ENCODE measurements around the gene GLRA1. TPM values are rescaled to one million over a fixed set of nuclear protein-coding genes. Genes with fewer than 3 reads are reported as not detected.

GLRA1 gene
- total and polyA plus RNA-seq, 2 donors from 2014 or later, result not detected

DNA sequence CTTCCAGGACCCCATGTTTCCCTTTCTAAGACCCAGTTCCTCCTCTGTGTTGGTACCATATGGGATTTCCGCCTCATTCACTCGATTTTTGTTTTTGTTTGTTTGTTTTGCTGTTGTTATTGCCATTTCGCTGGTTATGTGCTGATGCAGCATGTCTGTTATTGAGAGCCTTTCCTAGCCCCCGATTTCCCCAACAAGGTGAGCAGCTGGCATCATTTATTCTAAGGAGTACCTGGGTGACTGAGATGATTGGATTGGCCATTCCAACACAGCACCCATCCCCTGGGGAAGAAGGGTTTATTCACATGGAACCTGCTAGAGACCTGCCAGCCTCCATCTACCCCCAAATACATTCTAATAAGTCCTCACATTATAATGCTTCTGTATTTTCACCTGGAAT, 2.7 kb downstream of the GLRA1 start:
- intact Hi-C loops (cut with DNase I), result no loop called here
- Histone ChIP-seq H3K9me3 (ENCODE audit: control insufficient read depth in 2 of 3, insufficient read depth in 1 of 3, low read length in 3 of 3) (no peaks in the 10 kb centered on the region), H3K36me3 (ENCODE audit: control insufficient read depth in 2 of 3, insufficient read depth in 3 of 3, low read length in 3 of 3) (no peaks in the 10 kb centered on the region), H3K9ac (ENCODE audit: low read length in 3 of 3) (no peak overlapping the region), H3K27me3 (ENCODE audit: control insufficient read depth, insufficient read depth, low read length) (no peaks in the 10 kb centered on the region), H3K4me3 (ENCODE audit: low read length in 3 of 3) (no peak overlapping the region), H3K4me1 (ENCODE audit: control insufficient read depth in 2 of 3, insufficient read depth in 2 of 3, low read depth in 1 of 3, low read length in 3 of 3) (no peaks in the 10 kb centered on the region), H3K27ac (ENCODE audit: low read depth in 2 of 2, low read length in 2 of 2) (no peak overlapping the region)
- FAIRE-seq, result no peak
- TF ChIP-seq, protein P1, sequence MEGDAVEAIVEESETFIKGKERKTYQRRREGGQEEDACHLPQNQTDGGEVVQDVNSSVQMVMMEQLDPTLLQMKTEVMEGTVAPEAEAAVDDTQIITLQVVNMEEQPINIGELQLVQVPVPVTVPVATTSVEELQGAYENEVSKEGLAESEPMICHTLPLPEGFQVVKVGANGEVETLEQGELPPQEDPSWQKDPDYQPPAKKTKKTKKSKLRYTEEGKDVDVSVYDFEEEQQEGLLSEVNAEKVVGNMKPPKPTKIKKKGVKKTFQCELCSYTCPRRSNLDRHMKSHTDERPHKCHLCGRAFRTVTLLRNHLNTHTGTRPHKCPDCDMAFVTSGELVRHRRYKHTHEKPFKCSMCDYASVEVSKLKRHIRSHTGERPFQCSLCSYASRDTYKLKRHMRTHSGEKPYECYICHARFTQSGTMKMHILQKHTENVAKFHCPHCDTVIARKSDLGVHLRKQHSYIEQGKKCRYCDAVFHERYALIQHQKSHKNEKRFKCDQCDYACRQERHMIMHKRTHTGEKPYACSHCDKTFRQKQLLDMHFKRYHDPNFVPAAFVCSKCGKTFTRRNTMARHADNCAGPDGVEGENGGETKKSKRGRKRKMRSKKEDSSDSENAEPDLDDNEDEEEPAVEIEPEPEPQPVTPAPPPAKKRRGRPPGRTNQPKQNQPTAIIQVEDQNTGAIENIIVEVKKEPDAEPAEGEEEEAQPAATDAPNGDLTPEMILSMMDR (IDR thresholded peaks at IDR 0.05; ENCODE audit: borderline replicate concordance, extremely low read depth, insufficient read depth), result no peak
- no peak for DNase-seq

DNA sequence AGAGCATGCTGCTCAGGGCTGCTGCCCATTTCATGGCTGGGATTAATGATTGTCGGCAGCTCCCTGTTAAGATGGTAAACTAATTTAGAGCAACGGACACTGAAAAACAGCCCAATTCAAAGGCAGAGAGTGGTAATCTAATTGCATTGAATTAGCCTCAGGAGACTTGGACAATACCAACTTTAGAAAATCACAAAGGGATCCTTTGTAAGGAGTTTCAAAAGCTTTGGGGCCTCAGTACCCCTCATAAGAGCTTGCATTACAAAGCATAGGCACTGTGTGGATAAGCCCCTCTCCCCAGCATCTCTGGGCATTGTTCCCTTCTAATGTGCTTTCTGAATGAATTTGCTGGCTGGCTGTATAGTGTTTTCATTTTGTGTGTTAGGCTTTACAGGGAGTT, 6.7 kb downstream of the GLRA1 start:
- DNase-seq (no peak), FAIRE-seq (no peak)
- Histone ChIP-seq H3K9ac (ENCODE audit: low read length in 3 of 3) (no peak overlapping the region), H3K4me1 (ENCODE audit: control insufficient read depth in 2 of 3, insufficient read depth in 2 of 3, low read depth in 1 of 3, low read length in 3 of 3) (no peaks in the 10 kb centered on the region), H3K36me3 (ENCODE audit: control insufficient read depth in 2 of 3, insufficient read depth in 3 of 3, low read length in 3 of 3) (no peaks in the 10 kb centered on the region), H3K27ac (ENCODE audit: low read depth in 2 of 2, low read length in 2 of 2) (no peak overlapping the region), H3K9me3 (ENCODE audit: control insufficient read depth in 2 of 3, insufficient read depth in 1 of 3, low read length in 3 of 3) (no peaks in the 10 kb centered on the region), H3K27me3 (ENCODE audit: control insufficient read depth, insufficient read depth, low read length) (no peaks in the 10 kb centered on the region), H3K4me3 (ENCODE audit: low read length in 3 of 3) (no peak overlapping the region)
- intact Hi-C loops (cut with DNase I), result no loop called here
- TF ChIP-seq, protein P1 (IDR thresholded peaks at IDR 0.05; ENCODE audit: borderline replicate concordance, extremely low read depth, insufficient read depth), result no peak

DNA sequence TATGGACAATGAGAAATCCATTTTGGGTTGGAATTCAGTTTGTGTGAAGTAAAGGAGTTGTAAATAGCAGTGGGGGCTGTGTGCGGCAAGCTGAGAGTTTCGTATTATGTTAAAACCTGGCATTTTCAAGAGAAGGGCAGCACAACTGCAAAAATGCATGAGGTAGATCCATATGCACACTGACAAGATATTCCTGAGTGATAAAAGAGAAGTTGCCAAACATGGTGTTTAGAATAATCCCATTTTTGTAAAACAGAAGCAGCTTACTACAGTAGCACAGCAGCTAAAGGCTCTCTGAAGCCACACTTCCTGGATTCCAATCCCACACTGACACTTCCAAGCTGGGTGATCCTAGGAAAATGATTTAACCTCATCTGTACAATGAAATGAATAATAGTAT, 11.2 kb downstream of the GLRA1 start:
- no peak overlapping the region for H3K9ac ChIP-seq (ENCODE audit: low read length in 3 of 3)
- no peaks in the 10 kb centered on the region for H3K4me1 ChIP-seq (ENCODE audit: control insufficient read depth in 2 of 3, insufficient read depth in 2 of 3, low read depth in 1 of 3, low read length in 3 of 3)
- DNase-seq (no peak), FAIRE-seq (no peak)
- intact Hi-C loops (cut with DNase I), result no loop called here
- H3K27me3 ChIP-seq (ENCODE audit: control insufficient read depth, insufficient read depth, low read length), result no peaks in the 10 kb centered on the region
- no peak overlapping the region for H3K27ac ChIP-seq (ENCODE audit: low read depth in 2 of 2, low read length in 2 of 2)
- no peaks in the 10 kb centered on the region for H3K9me3 ChIP-seq (ENCODE audit: control insufficient read depth in 2 of 3, insufficient read depth in 1 of 3, low read length in 3 of 3)
- H3K4me3 ChIP-seq (ENCODE audit: low read length in 3 of 3), result no peak overlapping the region
- no peaks in the 10 kb centered on the region for H3K36me3 ChIP-seq (ENCODE audit: control insufficient read depth in 2 of 3, insufficient read depth in 3 of 3, low read length in 3 of 3)
- TF ChIP-seq, protein P1 (IDR thresholded peaks at IDR 0.05; ENCODE audit: borderline replicate concordance, extremely low read depth, insufficient read depth), result no peak

DNA sequence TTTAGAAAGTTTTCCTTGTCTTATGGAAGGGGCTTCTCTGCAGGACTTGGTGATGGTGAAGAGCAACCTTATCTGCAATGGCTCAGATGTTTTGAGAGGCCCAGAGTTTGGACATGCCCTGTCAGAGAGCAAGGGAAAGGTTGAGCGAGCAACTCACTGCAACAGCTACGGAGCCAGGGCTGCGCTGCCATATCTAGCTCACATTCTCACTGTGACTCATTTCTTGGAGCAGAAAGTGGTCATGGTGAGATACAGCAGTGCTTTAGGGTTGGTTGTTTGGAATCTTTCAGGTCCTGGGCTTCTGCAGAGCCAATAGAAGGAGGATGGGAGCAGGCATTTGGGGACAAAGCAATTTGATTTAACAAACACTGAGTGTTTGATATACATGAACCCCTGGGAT, 12.3 kb downstream of the GLRA1 start:
- TF ChIP-seq, protein P1 (IDR thresholded peaks at IDR 0.05; ENCODE audit: borderline replicate concordance, extremely low read depth, insufficient read depth), result no peak
- no peak overlapping the region for H3K4me3 ChIP-seq (ENCODE audit: low read length in 3 of 3)
- no peaks in the 10 kb centered on the region for H3K4me1 ChIP-seq (ENCODE audit: control insufficient read depth in 2 of 3, insufficient read depth in 2 of 3, low read depth in 1 of 3, low read length in 3 of 3)
- intact Hi-C loops (cut with DNase I), result no loop called here
- H3K27ac ChIP-seq (ENCODE audit: low read depth in 2 of 2, low read length in 2 of 2), result no peak overlapping the region
- no peaks in the 10 kb centered on the region for H3K36me3 ChIP-seq (ENCODE audit: control insufficient read depth in 2 of 3, insufficient read depth in 3 of 3, low read length in 3 of 3)
- no peaks in the 10 kb centered on the region for H3K9me3 ChIP-seq (ENCODE audit: control insufficient read depth in 2 of 3, insufficient read depth in 1 of 3, low read length in 3 of 3)
- DNase-seq, result no peak
- H3K9ac ChIP-seq (ENCODE audit: low read length in 3 of 3), result no peak overlapping the region
- no peaks in the 10 kb centered on the region for H3K27me3 ChIP-seq (ENCODE audit: control insufficient read depth, insufficient read depth, low read length)
- no peak for FAIRE-seq
